Peyer's patch (tissue), 4 donors: ENCODE measurements around the gene C8A.

Experiments used
- CTCF ChIP-seq, 6 experiments: fragments of 450-650 bp in 4 of 6; fragments of 200-600 bp in 2 of 6; sonication (generic) in 1 of 6; IDR thresholded peaks; one replicate each; pipeline ENCODE4 v1.5.1; 2017 to 2019; ENCODE audit warnings: antibody characterized with exemption in 6 of 6, mild to moderate bottlenecking in 3 of 6, moderate library complexity in 1 of 6
- POLR2A ChIP-seq, 2 donors: fragments of 450-650 bp; IDR thresholded peaks; one replicate each; pipeline ENCODE4 v1.5.1; 2017; ENCODE audit warnings: antibody characterized with exemption in 2 of 2, mild to moderate bottlenecking in 2 of 2, moderate library complexity in 2 of 2

GRCh38 chr1:56952501-56952900 is 97.9 kb downstream of the C8A start:
- TF ChIP-seq CTCF (IDR thresholded peaks at IDR 0.05): no peak
- no peak for TF ChIP-seq POLR2A (IDR thresholded peaks at IDR 0.05)
